Measurements from ENCODE around the gene PAX5.

The PAX5 gene

DNA sequence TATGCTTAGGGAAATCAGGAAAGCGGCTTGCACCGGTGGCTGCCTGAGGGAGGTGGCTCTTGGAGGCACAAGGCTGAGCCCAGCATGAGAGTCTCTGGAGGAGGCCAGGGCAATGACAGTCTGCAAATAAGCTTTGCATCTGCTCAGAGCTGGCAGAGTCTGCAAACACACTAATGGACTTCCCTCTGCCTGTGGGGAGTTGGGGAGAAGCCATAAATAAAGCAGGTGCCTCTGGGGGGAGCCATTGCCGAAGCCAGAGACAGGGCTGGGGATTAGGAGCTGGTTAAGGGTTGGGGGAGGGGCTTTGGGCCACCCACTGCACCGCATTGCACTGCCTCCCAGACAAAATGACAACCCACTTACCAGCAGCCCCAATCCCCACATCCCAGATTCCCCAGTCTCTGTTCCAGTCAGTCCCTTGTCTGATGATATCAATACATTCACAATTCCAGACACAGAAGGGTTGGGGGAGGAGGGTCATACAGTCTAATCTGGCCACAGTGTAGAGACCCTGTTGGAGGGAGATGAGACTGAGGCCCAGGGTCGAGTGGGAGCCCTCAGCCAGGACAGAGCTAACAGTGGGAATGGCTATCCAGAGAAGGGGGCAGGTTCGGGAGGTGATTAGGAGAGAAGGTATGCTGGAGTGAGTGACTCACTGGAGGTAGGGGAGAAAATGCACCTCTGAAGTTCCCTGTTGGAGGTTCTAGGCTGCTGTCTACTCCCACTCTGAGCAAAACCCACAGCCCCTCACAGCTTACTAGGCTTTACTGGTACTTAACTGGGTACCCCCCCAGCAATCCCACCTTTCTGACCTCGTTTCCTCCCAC, 53.7 kb downstream of the PAX5 start:
- Histone ChIP-seq H3K9ac (ENCODE audit: low read depth, low read length) (no peak overlapping the region), H3K27ac (ENCODE audit: low read length) (no peak overlapping the region), H3K4me1 (ENCODE audit: insufficient read depth, low read length) (no peaks in the 10 kb centered on the region), H3K9me3 (ENCODE audit: insufficient read depth, low read length, severe bottlenecking) (no peaks in the 10 kb centered on the region), H3K4me2 (ENCODE audit: insufficient read depth, low read length) (no peak overlapping the region), H3K4me3 (ENCODE audit: low read depth in 1 of 2, low read length in 2 of 2) (no peak overlapping the region), H4K20me1 (ENCODE audit: insufficient read depth, low read length) (no peaks in the 10 kb centered on the region), H3K79me2 (ENCODE audit: insufficient read depth, low read length) (no peaks in the 10 kb centered on the region), H3K36me3 (ENCODE audit: insufficient read depth, low read length) (no peaks in the 10 kb centered on the region), H3K27me3 (ENCODE audit: insufficient read depth, low read length, poor library complexity) (no peaks in the 10 kb centered on the region), H2AFZ (ENCODE audit: low read depth, low read length) (no peak overlapping the region)
- TF ChIP-seq, protein P1, sequence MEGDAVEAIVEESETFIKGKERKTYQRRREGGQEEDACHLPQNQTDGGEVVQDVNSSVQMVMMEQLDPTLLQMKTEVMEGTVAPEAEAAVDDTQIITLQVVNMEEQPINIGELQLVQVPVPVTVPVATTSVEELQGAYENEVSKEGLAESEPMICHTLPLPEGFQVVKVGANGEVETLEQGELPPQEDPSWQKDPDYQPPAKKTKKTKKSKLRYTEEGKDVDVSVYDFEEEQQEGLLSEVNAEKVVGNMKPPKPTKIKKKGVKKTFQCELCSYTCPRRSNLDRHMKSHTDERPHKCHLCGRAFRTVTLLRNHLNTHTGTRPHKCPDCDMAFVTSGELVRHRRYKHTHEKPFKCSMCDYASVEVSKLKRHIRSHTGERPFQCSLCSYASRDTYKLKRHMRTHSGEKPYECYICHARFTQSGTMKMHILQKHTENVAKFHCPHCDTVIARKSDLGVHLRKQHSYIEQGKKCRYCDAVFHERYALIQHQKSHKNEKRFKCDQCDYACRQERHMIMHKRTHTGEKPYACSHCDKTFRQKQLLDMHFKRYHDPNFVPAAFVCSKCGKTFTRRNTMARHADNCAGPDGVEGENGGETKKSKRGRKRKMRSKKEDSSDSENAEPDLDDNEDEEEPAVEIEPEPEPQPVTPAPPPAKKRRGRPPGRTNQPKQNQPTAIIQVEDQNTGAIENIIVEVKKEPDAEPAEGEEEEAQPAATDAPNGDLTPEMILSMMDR (IDR thresholded peaks at IDR 0.05; ENCODE audit: borderline replicate concordance, extremely low read depth, low read length, poor library complexity, severe bottlenecking) = peak; percentile 44
- no peak for TF ChIP-seq EZH2 (IDR thresholded peaks at IDR 0.05; ENCODE audit: borderline replicate concordance, low read depth, low read length, severe bottlenecking)
- peak; percentile 70 for ATAC-seq (ENCODE audit: insufficient read depth, low read depth)
- peak; percentile 37 for DNase-seq

DNA sequence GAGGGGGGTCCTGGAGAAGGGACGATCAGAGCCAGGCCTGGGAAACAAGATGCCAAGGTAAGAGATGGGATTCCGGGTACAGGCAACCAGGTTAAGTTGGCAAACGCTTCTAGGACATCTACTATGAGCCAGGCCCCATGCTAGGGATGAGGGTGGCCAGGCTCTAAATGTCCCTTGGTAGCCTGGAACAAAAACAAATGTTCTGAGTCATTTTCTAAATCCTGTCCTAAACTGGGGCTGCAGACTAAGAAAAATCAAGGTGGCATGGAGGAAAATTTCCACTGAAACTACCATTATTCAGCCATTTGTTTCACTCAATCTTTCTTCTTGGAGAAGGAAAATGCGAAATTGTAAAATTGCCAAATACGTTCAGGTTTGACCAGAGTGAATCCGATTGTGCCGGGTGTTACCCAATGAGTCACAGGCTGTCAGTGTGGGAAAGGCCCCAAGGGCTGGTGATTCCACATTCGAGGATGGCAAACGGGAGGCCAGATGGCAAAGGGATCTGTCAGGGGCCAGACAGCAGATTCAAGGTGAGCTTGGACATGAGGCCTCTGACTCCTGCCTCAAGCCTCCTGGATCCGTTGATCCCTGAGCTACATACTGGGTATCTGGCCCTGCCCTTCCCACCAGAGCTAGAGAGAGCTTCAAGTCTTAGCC, 57.6 kb downstream of the PAX5 start:
- no peak overlapping the region for H3K27ac ChIP-seq (ENCODE audit: low read length)
- no peaks in the 10 kb centered on the region for H3K79me2 ChIP-seq (ENCODE audit: insufficient read depth, low read length)
- no peak for DNase-seq
- TF ChIP-seq EZH2 (IDR thresholded peaks at IDR 0.05; ENCODE audit: borderline replicate concordance, low read depth, low read length, severe bottlenecking) = no peak
- H3K36me3 ChIP-seq (ENCODE audit: insufficient read depth, low read length) = no peaks in the 10 kb centered on the region
- no peaks in the 10 kb centered on the region for H3K4me1 ChIP-seq (ENCODE audit: insufficient read depth, low read length)
- H2AFZ ChIP-seq (ENCODE audit: low read depth, low read length) = no peak overlapping the region
- H3K27me3 ChIP-seq (ENCODE audit: insufficient read depth, low read length, poor library complexity) = no peaks in the 10 kb centered on the region
- no peaks in the 10 kb centered on the region for H4K20me1 ChIP-seq (ENCODE audit: insufficient read depth, low read length)
- no peaks in the 10 kb centered on the region for H3K9me3 ChIP-seq (ENCODE audit: insufficient read depth, low read length, severe bottlenecking)
- H3K4me3 ChIP-seq (ENCODE audit: low read depth in 1 of 2, low read length in 2 of 2) = no peak overlapping the region
- H3K4me2 ChIP-seq (ENCODE audit: insufficient read depth, low read length) = no peak overlapping the region
- H3K9ac ChIP-seq (ENCODE audit: low read depth, low read length) = no peak overlapping the region
- ATAC-seq (ENCODE audit: insufficient read depth, low read depth) = no peak

DNA sequence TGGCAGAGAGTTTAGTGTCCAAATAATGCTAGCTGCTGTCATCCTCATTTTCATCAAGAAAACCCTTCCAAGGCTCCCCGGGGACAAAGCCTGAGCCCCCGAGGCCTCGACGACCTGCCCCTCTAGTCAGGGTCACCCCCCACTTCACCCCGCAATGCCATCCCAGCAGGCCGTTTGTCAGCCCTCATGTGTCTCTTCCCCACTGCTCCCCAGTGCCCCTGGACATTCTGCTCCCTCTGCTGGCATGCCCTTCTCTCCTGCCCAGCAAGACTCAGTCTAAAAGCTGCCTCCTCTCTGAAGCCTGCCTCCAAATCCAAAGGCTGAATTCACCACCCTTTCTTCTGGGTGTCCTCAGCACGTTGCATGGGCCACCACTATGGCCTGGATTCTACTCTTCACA, 59.3 kb downstream of the PAX5 start:
- H4K20me1 ChIP-seq (ENCODE audit: insufficient read depth, low read length) = no peaks in the 10 kb centered on the region
- DNase-seq (no peak), ATAC-seq (ENCODE audit: insufficient read depth, low read depth) (no peak)
- H3K36me3 ChIP-seq (ENCODE audit: insufficient read depth, low read length) = no peaks in the 10 kb centered on the region
- no peaks in the 10 kb centered on the region for H3K9me3 ChIP-seq (ENCODE audit: insufficient read depth, low read length, severe bottlenecking)
- no peaks in the 10 kb centered on the region for H3K27me3 ChIP-seq (ENCODE audit: insufficient read depth, low read length, poor library complexity)
- H3K79me2 ChIP-seq (ENCODE audit: insufficient read depth, low read length) = no peaks in the 10 kb centered on the region
- no peak overlapping the region for H3K4me3 ChIP-seq (ENCODE audit: low read depth in 1 of 2, low read length in 2 of 2)
- H2AFZ ChIP-seq (ENCODE audit: low read depth, low read length) = no peak overlapping the region
- H3K4me2 ChIP-seq (ENCODE audit: insufficient read depth, low read length) = no peak overlapping the region
- H3K27ac ChIP-seq (ENCODE audit: low read length) = no peak overlapping the region
- no peaks in the 10 kb centered on the region for H3K4me1 ChIP-seq (ENCODE audit: insufficient read depth, low read length)
- no peak overlapping the region for H3K9ac ChIP-seq (ENCODE audit: low read depth, low read length)
- TF ChIP-seq EZH2 (IDR thresholded peaks at IDR 0.05; ENCODE audit: borderline replicate concordance, low read depth, low read length, severe bottlenecking) = no peak
- TF ChIP-seq, protein P1 (IDR thresholded peaks at IDR 0.05; ENCODE audit: borderline replicate concordance, extremely low read depth, low read length, poor library complexity, severe bottlenecking) = no peak

DNA sequence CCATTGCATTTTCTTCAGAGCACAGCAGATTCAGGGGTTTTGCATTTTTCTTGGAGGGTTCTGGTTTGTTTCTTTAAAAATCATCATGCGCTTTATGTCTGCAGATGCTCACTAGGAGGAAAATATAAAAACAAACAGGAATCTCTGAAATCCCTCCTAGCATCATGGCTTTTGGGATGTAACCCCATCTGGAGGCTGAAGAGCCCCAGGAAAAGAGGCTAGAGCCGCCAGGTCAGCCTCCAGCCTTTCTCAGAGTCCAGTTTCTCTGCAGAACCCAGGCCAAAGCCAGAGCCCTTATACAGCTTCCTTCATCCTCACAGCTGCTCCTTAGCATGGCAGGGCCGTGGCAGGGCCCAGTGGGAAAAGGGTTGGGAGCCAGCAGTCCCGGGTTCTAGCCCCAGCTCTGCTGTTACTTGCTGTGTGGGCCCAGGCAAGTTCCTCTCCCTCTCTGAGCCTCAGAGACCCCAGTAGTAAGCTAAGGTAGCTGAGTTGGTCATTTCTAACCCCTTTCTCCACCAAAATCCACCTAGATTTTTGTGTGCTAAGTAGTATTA, 62.1 kb downstream of the PAX5 start:
- Histone ChIP-seq H3K27me3 (ENCODE audit: insufficient read depth, low read length, poor library complexity) (no peaks in the 10 kb centered on the region), H3K9me3 (ENCODE audit: insufficient read depth, low read length, severe bottlenecking) (no peaks in the 10 kb centered on the region), H3K4me3 (ENCODE audit: low read depth in 1 of 2, low read length in 2 of 2) (no peak overlapping the region), H4K20me1 (ENCODE audit: insufficient read depth, low read length) (no peaks in the 10 kb centered on the region), H3K79me2 (ENCODE audit: insufficient read depth, low read length) (no peaks in the 10 kb centered on the region), H3K36me3 (ENCODE audit: insufficient read depth, low read length) (no peaks in the 10 kb centered on the region), H3K4me1 (ENCODE audit: insufficient read depth, low read length) (no peaks in the 10 kb centered on the region), H2AFZ (ENCODE audit: low read depth, low read length) (no peak overlapping the region), H3K27ac (ENCODE audit: low read length) (no peak overlapping the region), H3K4me2 (ENCODE audit: insufficient read depth, low read length) (no peak overlapping the region), H3K9ac (ENCODE audit: low read depth, low read length) (no peak overlapping the region)
- DNase-seq (no peak), ATAC-seq (ENCODE audit: insufficient read depth, low read depth) (no peak)
- TF ChIP-seq, protein P1 (IDR thresholded peaks at IDR 0.05; ENCODE audit: borderline replicate concordance, extremely low read depth, low read length, poor library complexity, severe bottlenecking) = no peak
- no peak for TF ChIP-seq EZH2 (IDR thresholded peaks at IDR 0.05; ENCODE audit: borderline replicate concordance, low read depth, low read length, severe bottlenecking)
